H9 (cell line): ENCODE measurements around the gene EHF. TPM values are rescaled to one million over a fixed set of nuclear protein-coding genes. Genes with fewer than 3 reads are reported as not detected.

Source experiments
- DNase-seq: peaks from one replicate; pipeline ENCODE4 v3.0.0-alpha.2; 2017
- H2AFZ ChIP-seq: one replicate; pipeline ENCODE4 v1.6.1; 2013; ENCODE audit warnings: mild to moderate bottlenecking, low read length, control low read depth, moderate library complexity
- H2AK5ac ChIP-seq: 2 replicates; pipeline ENCODE4 v1.6.1; 2013; ENCODE audit warnings: low read length, control low read depth, mixed read lengths; ENCODE audit not compliant: insufficient read length
- H2BK120ac ChIP-seq: one replicate; pipeline ENCODE4 v1.6.1; 2013; ENCODE audit warnings: low read depth, mild to moderate bottlenecking, low read length, control low read depth, inconsistent platforms; ENCODE audit not compliant: poor library complexity, severe bottlenecking
- H2BK12ac ChIP-seq: 2 replicates; pipeline ENCODE4 v1.6.1; 2013; ENCODE audit warnings: low read length, control low read depth, mixed read lengths, low read depth; ENCODE audit not compliant: insufficient read length
- H2BK15ac ChIP-seq: 2 replicates; pipeline ENCODE4 v1.6.1; 2013; ENCODE audit warnings: low read depth, low read length, control low read depth
- H2BK20ac ChIP-seq: one replicate; pipeline ENCODE4 v1.6.1; 2013; ENCODE audit warnings: low read depth, mild to moderate bottlenecking, low read length, control low read depth, inconsistent platforms; ENCODE audit not compliant: poor library complexity, severe bottlenecking
- H2BK5ac ChIP-seq: 2 replicates; pipeline ENCODE4 v1.6.1; 2013; ENCODE audit warnings: low read length, control low read depth, mixed read lengths; ENCODE audit not compliant: insufficient read length
- H3K14ac ChIP-seq: 2 replicates; pipeline ENCODE4 v1.6.1; 2013; ENCODE audit warnings: low read length, control low read depth; ENCODE audit not compliant: insufficient read depth
- H3K18ac ChIP-seq: 2 replicates; pipeline ENCODE4 v1.6.1; 2013; ENCODE audit warnings: low read depth, mild to moderate bottlenecking, mixed read lengths, low read length, control low read depth; ENCODE audit not compliant: insufficient read length
- H3K23ac ChIP-seq: 2 replicates; pipeline ENCODE4 v1.6.1; 2013; ENCODE audit warnings: low read length, control low read depth, mixed read lengths, low read depth; ENCODE audit not compliant: insufficient read length
- H3K23me2 ChIP-seq: 2 replicates; pipeline ENCODE4 v1.6.1; 2013; ENCODE audit warnings: low read depth, mild to moderate bottlenecking, mixed read lengths, low read length, control low read depth; ENCODE audit not compliant: insufficient read length, poor library complexity, severe bottlenecking
- H3K27ac ChIP-seq: 2 replicates; pipeline ENCODE4 v1.5.1; 2013; ENCODE audit warnings: low read length, control low read depth, mixed read lengths, low read depth; ENCODE audit not compliant: insufficient read length
- H3K27me3 ChIP-seq: 2 replicates; pipeline ENCODE4 v1.6.1; 2013; ENCODE audit warnings: low read length, control low read depth, inconsistent platforms; ENCODE audit not compliant: insufficient read depth
- H3K4ac ChIP-seq: 2 replicates; pipeline ENCODE4 v1.6.1; 2013; ENCODE audit warnings: low read depth, mild to moderate bottlenecking, control low read depth, inconsistent platforms, low read length, moderate library complexity
- H3K4me1 ChIP-seq: 2 replicates; pipeline ENCODE4 v1.6.1; 2013; ENCODE audit warnings: low read length, control low read depth, inconsistent platforms; ENCODE audit not compliant: insufficient read depth
- H3K4me2 ChIP-seq: 2 replicates; pipeline ENCODE4 v1.6.1; 2013; ENCODE audit warnings: low read length, control low read depth, mixed read lengths; ENCODE audit not compliant: insufficient read length, insufficient read depth
- H3K56ac ChIP-seq: 2 replicates; pipeline ENCODE4 v1.6.1; 2013; ENCODE audit warnings: low read depth, mild to moderate bottlenecking, mixed read lengths, low read length, control low read depth; ENCODE audit not compliant: insufficient read length
- H3K79me1 ChIP-seq: 2 replicates; pipeline ENCODE4 v1.6.1; 2013; ENCODE audit warnings: low read depth, mild to moderate bottlenecking, moderate library complexity, low read length, control low read depth, inconsistent platforms; ENCODE audit not compliant: insufficient read depth, poor library complexity, severe bottlenecking
- H3K79me2 ChIP-seq: 2 replicates; pipeline ENCODE4 v1.6.1; 2013; ENCODE audit warnings: low read length, control low read depth, inconsistent platforms; ENCODE audit not compliant: insufficient read depth
- H3K9ac ChIP-seq: 2 replicates; pipeline ENCODE4 v1.6.1; 2013; ENCODE audit warnings: low read length, control low read depth, mixed read lengths; ENCODE audit not compliant: insufficient read length; ENCODE audit errors: extremely low read depth
- H3K9me3 ChIP-seq: one replicate; pipeline ENCODE4 v1.6.1; 2013; ENCODE audit warnings: low read depth, low read length, inconsistent platforms; ENCODE audit not compliant: control insufficient read depth
- H3T11ph ChIP-seq: one replicate; pipeline ENCODE4 v1.6.1; 2013; ENCODE audit warnings: mild to moderate bottlenecking, low read length, control low read depth, inconsistent platforms
- H4K20me1 ChIP-seq: one replicate; pipeline ENCODE4 v1.6.1; 2013; ENCODE audit not compliant: control insufficient read depth, insufficient read length, insufficient read depth
- H4K5ac ChIP-seq: 2 replicates; pipeline ENCODE4 v1.6.1; 2013; ENCODE audit warnings: low read depth, mild to moderate bottlenecking, mixed read lengths, low read length, control low read depth; ENCODE audit not compliant: insufficient read length
- H4K8ac ChIP-seq: replicated peaks from 2 replicates; pipeline ENCODE4 v1.6.1; 2013; ENCODE audit warnings: low read length, control low read depth, mixed read lengths, low read depth; ENCODE audit not compliant: insufficient read length
- H4K91ac ChIP-seq: 2 replicates; pipeline ENCODE4 v1.6.1; 2013; ENCODE audit warnings: low read depth, mild to moderate bottlenecking, moderate library complexity, mixed read lengths, low read length, control low read depth; ENCODE audit not compliant: insufficient read length
- H3K27ac Mint-ChIP-seq, 3 experiments: 2 replicates in 2 of 3; 3 replicates in 1 of 3; pipeline ENCODE4 v1.8.0; 2020 to 2021; ENCODE audit warnings: mixed read lengths in 3 of 3, mild to moderate bottlenecking in 1 of 3, moderate library complexity in 1 of 3
- H3K27me3 Mint-ChIP-seq: 2 replicates; pipeline ENCODE4 v1.8.0; 2021; ENCODE audit warnings: low read depth, mild to moderate bottlenecking, moderate library complexity, mixed read lengths
- H3K36me3 Mint-ChIP-seq, 3 experiments: 2 replicates in 2 of 3; 3 replicates in 1 of 3; pipeline ENCODE4 v1.8.0; 2020 to 2021; ENCODE audit warnings: low read depth in 3 of 3, mixed read lengths in 3 of 3; ENCODE audit not compliant: insufficient read depth in 1 of 3
- H3K4me1 Mint-ChIP-seq, 2 experiments: 2 replicates each; pipeline ENCODE4 v1.8.0; 2020; ENCODE audit warnings: mixed read lengths in 2 of 2
- H3K4me3 Mint-ChIP-seq, 2 experiments: 2 replicates in 1 of 2; 3 replicates in 1 of 2; pipeline ENCODE4 v1.8.0; 2020 to 2021; ENCODE audit warnings: mild to moderate bottlenecking in 2 of 2, mixed read lengths in 2 of 2, moderate library complexity in 1 of 2
- H3K9me3 Mint-ChIP-seq, 2 experiments: 2 replicates in 1 of 2; 3 replicates in 1 of 2; pipeline ENCODE4 v1.8.0; 2020; ENCODE audit warnings: mild to moderate bottlenecking in 2 of 2, mixed read lengths in 2 of 2, moderate library complexity in 1 of 2
- CTCF ChIP-seq: fragments of 200-600 bp; sonication (generic); conservative IDR thresholded peaks from 3 replicates; pipeline ENCODE4 v1.8.0; 2021; ENCODE audit warnings: antibody characterized with exemption, mild to moderate bottlenecking
- WGBS: extraction: QIAGEN DNeasy Blood & Tissue Kit; methylation state at CpG from one replicate; pipeline ENCODE4 v1.1.7; 2013; ENCODE audit warnings: missing lambda C conversion rate, low lambda C conversion rate, mixed read lengths; ENCODE audit not compliant: insufficient read length; ENCODE audit errors: extremely low coverage; 5-methylcytosine and 5-hydroxymethylcytosine counted together
- total RNA-seq: library from RNA; stranded (reverse); gene quantifications from 2 replicates; pipeline ENCODE4 v1.2.1, GENCODE V29; 2021

The EHF gene
- total RNA-seq, 1 experiment from 2014 or later = not detected

DNA sequence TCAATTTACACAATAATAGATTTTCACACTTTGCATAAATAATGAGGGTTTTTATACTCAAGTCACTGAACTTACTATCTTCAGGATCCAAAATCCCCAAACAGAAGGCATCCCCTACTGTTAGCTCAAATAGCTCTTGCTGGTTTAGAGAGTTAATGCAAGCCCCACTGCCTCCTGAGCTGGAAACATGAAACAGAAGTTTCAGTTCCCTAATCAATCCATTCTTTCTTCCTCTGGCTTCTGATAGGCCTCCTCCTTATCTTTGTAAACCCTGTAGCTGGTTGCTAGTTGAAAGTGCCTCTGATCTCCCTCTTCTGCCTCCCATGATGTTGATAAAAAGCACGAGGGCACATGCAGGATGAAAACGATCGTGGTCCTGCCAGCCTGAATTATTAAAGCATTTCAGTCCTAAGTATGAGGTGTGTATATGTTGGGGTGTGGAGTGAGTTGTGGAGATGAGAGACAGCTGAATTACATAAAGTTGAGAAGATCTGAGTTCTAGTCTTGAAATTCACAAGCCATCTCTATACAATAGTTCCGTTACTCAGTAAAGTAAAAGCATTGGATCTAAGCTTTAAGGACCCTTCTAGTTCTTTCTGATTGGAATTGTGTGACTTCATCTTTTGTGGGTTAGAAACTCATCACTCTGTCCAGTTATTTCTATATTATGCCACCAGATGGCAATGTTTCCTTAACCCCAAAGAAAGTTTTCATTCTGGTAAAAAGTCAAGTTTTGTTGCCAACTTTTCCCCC lies 35.0 kb upstream of the EHF start:
- Histone ChIP-seq H3K9ac (no peak overlapping the region), H3K27ac (no peak overlapping the region), H3K23ac (no peak overlapping the region), H3K79me2 (no peaks in the 10 kb centered on the region), H4K91ac (no peak overlapping the region), H2BK120ac (no peak overlapping the region), H4K5ac (no peak overlapping the region), H2AFZ (no peak overlapping the region), H3K4ac (no peak overlapping the region), H3K79me1 (no peaks in the 10 kb centered on the region), H4K8ac (no peak overlapping the region), H2BK12ac (no peak overlapping the region), H3K18ac (no peak overlapping the region), H3K56ac (no peak overlapping the region), H3K9me3 (no peaks in the 10 kb centered on the region), H3K27me3 (no peaks in the 10 kb centered on the region), H2BK15ac (no peak overlapping the region), H2BK20ac (no peak overlapping the region), H2AK5ac (no peak overlapping the region), H3T11ph (no peak overlapping the region), H3K14ac (no peak overlapping the region), H2BK5ac (no peak overlapping the region), H3K4me1 (no peaks in the 10 kb centered on the region), H3K4me2 (no peak overlapping the region), H4K20me1 (no peaks in the 10 kb centered on the region), H3K23me2 (no peaks in the 10 kb centered on the region)
- Mint-ChIP-seq H3K4me1 (peaks cover 8 to 14% of the 10 kb centered on the region in 2 experiments; a peak in 3 of 4 replicates), H3K36me3 (no peaks in the 10 kb centered on the region), H3K9me3 (no peaks in the 10 kb centered on the region; a peak in 3 of 5 replicates), H3K27ac (peak overlapping the region in 1 of 3 experiments; percentile 31; a peak in 1 of 7 replicates), H3K27me3 (peaks cover 2% of the 10 kb centered on the region; the same call in 1 of the 2 replicates), H3K4me3 (no peak overlapping the region)
- DNase-seq = no peak
- no CpG with 5 or more reads among the region's 4 CpGs for WGBS
- peak; percentile 76 for TF ChIP-seq CTCF
